ENCODE measurements around the gene PTPRM. TPM values are rescaled to one million over a fixed set of nuclear protein-coding genes. Genes with fewer than 3 reads are reported as not detected.

PTPRM gene
- total and polyA plus RNA-seq, 2 of the 8 experiments (the other 6 are each of a cell fraction or from before 2014, with no cell fraction given) = 4.1 to 7.0 TPM

DNA sequence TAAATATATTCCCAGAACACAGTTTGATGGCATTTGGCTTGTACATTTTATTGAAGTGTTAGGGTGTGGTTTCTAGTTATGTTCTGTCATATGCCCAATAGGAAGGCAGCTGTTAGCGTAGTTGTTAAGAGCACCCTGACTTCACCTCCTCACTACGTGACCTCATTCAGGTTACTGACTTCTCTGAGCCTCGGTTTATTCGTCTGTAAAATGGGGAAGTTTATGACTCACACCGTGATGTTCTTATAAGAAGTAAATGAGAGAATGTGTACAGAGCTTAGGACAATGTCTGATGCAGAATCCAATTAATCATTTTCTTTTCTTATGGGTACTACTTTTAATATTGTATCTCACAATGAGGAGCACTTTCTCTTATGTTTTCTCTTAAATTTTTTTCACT is 226.0 kb downstream of the PTPRM start (continued):
- TF ChIP-seq ZNF274 (IDR thresholded peaks at IDR 0.05; ENCODE audit: borderline replicate concordance, extremely low read depth, low read length) = no peak
- no peak for TF ChIP-seq GTF2F1 (IDR thresholded peaks at IDR 0.05; ENCODE audit: borderline replicate concordance, low read depth, low read length)
- no peak for TF ChIP-seq SUZ12 (IDR thresholded peaks at IDR 0.05; ENCODE audit: low read length)
